ENCODE data around the gene TRIM41. TPM values are rescaled to one million over a fixed set of nuclear protein-coding genes. Genes with fewer than 3 reads are reported as not detected.

Gene TRIM41
- total and polyA plus RNA-seq, 9 of the 15 experiments (the other 6 are each of a cell fraction or from before 2014, with no cell fraction given), result 1.8 to 47.6 (median 20.9) TPM

GRCh38 chr5:181246276-181247049, 23.4 kb downstream of the TRIM41 start (continued):
- TF ChIP-seq ZBTB11 (CRISPR knock-in tag; IDR thresholded peaks at IDR 0.05), result peak in 1 of 3 experiments; percentile 60; a peak in 2 of 6 replicates
- no peak for TF ChIP-seq IRF9 (tag; IDR thresholded peaks at IDR 0.05)
- TF ChIP-seq POU5F1 (IDR thresholded peaks at IDR 0.05; ENCODE audit: borderline replicate concordance, low read depth, low read length, partially characterized antibody), result no peak
- no peak for TF ChIP-seq CLOCK (CRISPR knock-in tag; IDR thresholded peaks at IDR 0.05; ENCODE audit: borderline replicate concordance)
- TF ChIP-seq ZNF668 (CRISPR knock-in tag; IDR thresholded peaks at IDR 0.05), result no peak
- no peak; the same call in 1 of the 2 replicates for TF ChIP-seq STAT6 (CRISPR knock-in tag; IDR thresholded peaks at IDR 0.05)
- TF ChIP-seq BRCA1 (IDR thresholded peaks at IDR 0.05), result no peak
- no peak for TF ChIP-seq BRCA1 (CRISPR knock-in tag; IDR thresholded peaks at IDR 0.05)
- TF ChIP-seq SREBF2 (CRISPR knock-in tag; IDR thresholded peaks at IDR 0.05), result peak; percentile 11; the same call in 1 of the 2 replicates
- peak; percentile 68; the same call in 1 of the 2 replicates for TF ChIP-seq FOXP4 (CRISPR knock-in tag; IDR thresholded peaks at IDR 0.05; ENCODE audit: borderline replicate concordance)
- TF ChIP-seq ZNF324 (CRISPR knock-in tag; IDR thresholded peaks at IDR 0.05), result no peak
- TF ChIP-seq CCNT2 (IDR thresholded peaks at IDR 0.05; ENCODE audit: borderline replicate concordance, extremely low read depth, insufficient read length, low read depth, low read length), result peak; percentile 65
- TF ChIP-seq HEY1 (CRISPR knock-in tag; IDR thresholded peaks at IDR 0.05; ENCODE audit: borderline replicate concordance), result no peak

All from K562 (cell line).